HepG2 (cell line): ENCODE data around the gene PLPPR3. TPM values are rescaled to one million over a fixed set of nuclear protein-coding genes. Genes with fewer than 3 reads are reported as not detected.

Experiments used
- ATM ChIP-seq: fragments of 450-650 bp; IDR thresholded peaks from 2 replicates; pipeline ENCODE4 v1.7.1; 2017; ENCODE audit warnings: mild to moderate bottlenecking, borderline replicate concordance
- CCAR2 ChIP-seq: fragments of 200-400 bp; formaldehyde crosslinking; optimal IDR thresholded peaks from 2 replicates; pipeline ENCODE3; 2018; ENCODE audit warnings: low read depth, mild to moderate bottlenecking, low read length, moderate library complexity
- CEBPB ChIP-seq: IDR thresholded peaks from 2 replicates; pipeline ENCODE4 v1.6.1; 2011; ENCODE audit warnings: low read depth, low read length, improper control_type of control experiment, borderline replicate concordance
- CENPX ChIP-seq: sonication (generic); formaldehyde crosslinking; IDR thresholded peaks from 2 replicates; pipeline ENCODE4 v1.9.0; 2021; ENCODE audit warnings: mild to moderate bottlenecking, missing genetic modification reagents, moderate library complexity
- CHD2 ChIP-seq: IDR thresholded peaks from 2 replicates; pipeline ENCODE4 v1.6.1; 2011; ENCODE audit warnings: low read depth, low read length, improper control_type of control experiment
- CTCF ChIP-seq: sonication (generic); formaldehyde crosslinking; IDR thresholded peaks from 2 replicates; pipeline ENCODE4 v1.5.0; 2020; ENCODE audit warnings: mild to moderate bottlenecking, missing genetic modification reagents, moderate library complexity
- HOXA3 ChIP-seq: sonication (generic); formaldehyde crosslinking; IDR thresholded peaks from 2 replicates; pipeline ENCODE4 v1.5.0; 2020; ENCODE audit warnings: missing genetic modification reagents
- KIAA2018 ChIP-seq: sonication (generic); formaldehyde crosslinking; IDR thresholded peaks from 2 replicates; pipeline ENCODE4 v1.5.0; 2020; ENCODE audit warnings: mild to moderate bottlenecking, missing genetic modification reagents, borderline replicate concordance
- REST ChIP-seq, 2 experiments: IDR thresholded peaks; 2 replicates each; pipeline ENCODE4 v1.6.1; 2011 to 2012; ENCODE audit warnings: low read length in 2 of 2, borderline replicate concordance in 1 of 2, low read depth in 1 of 2, mild to moderate bottlenecking in 1 of 2, moderate library complexity in 1 of 2
- SYNCRIP ChIP-seq: fragments of 200-400 bp; formaldehyde crosslinking; IDR thresholded peaks from 2 replicates; pipeline ENCODE4 v1.6.1; 2018; ENCODE audit warnings: mild to moderate bottlenecking, low read depth, low read length; ENCODE audit not compliant: insufficient read depth
- ZBTB43 ChIP-seq: sonication (generic); formaldehyde crosslinking; conservative IDR thresholded peaks from 2 replicates; pipeline ENCODE4 v1.4.0; 2020; ENCODE audit warnings: missing genetic modification reagents
- ZNF160 ChIP-seq: sonication (generic); formaldehyde crosslinking; IDR thresholded peaks from 2 replicates; pipeline ENCODE4 v1.8.0; 2022; ENCODE audit warnings: mild to moderate bottlenecking, inconsistent platforms, missing genetic modification reagents
- ZNF383 ChIP-seq: sonication (generic); formaldehyde crosslinking; IDR thresholded peaks from 2 replicates; pipeline ENCODE4 v1.4.0; 2020; ENCODE audit warnings: missing genetic modification reagents, mild to moderate bottlenecking, borderline replicate concordance
- polyA plus RNA-seq, 8 experiments: library from polyadenylated mRNA; depleted of rRNA in 3 of 8; stranded (reverse) in 7 of 8; unstranded in 1 of 8; fragments of >200 nt; fragmentation: Illumina TruSeq in 4 of 8; extraction: Trizol in 4 of 8; gene quantifications; 2 replicates each; pipeline versions ENCODE4 v1.2.1 to v1.2.3, GENCODE V29; 2011 to 2016; ENCODE audit warnings: low read depth in 4 of 8, missing spikeins in 1 of 8, mixed read lengths in 1 of 8; ENCODE audit not compliant: insufficient read depth in 1 of 8
- total RNA-seq, 5 experiments: library from RNA; depleted of rRNA; stranded (reverse); fragments of >200 nt; fragmentation: Illumina TruSeq; extraction: Trizol; gene quantifications; 2 replicates each; pipeline ENCODE4 v1.2.3, GENCODE V29; 2016; ENCODE audit warnings: low read depth in 1 of 5

PLPPR3 gene
- total and polyA plus RNA-seq, 2 of the 13 experiments (the other 11 are each of a cell fraction or from before 2014, with no cell fraction given) = 0.07 to 0.16 TPM

GRCh38 chr19:778910-779653, 42.7 kb downstream of the PLPPR3 start (continued):
- TF ChIP-seq ZNF160 (CRISPR knock-in tag) (no peak), HOXA3 (peak; percentile 89), ZBTB43 (CRISPR knock-in tag) (peak; percentile 95), REST (IDR thresholded peaks at IDR 0.05; ENCODE audit: borderline replicate concordance in 1 of 2, low read depth in 1 of 2, low read length in 2 of 2) (no peak), ATM (no peak), SYNCRIP (no peak), ZNF383 (CRISPR knock-in tag) (no peak), CENPX (CRISPR knock-in tag) (no peak), CTCF (CRISPR knock-in tag) (no peak), CEBPB (peak; percentile 96), KIAA2018 (CRISPR knock-in tag) (no peak), CCAR2 (no peak), CHD2 (no peak)
